ENCODE data around the gene MAPKBP1.

The MAPKBP1 gene

DNA sequence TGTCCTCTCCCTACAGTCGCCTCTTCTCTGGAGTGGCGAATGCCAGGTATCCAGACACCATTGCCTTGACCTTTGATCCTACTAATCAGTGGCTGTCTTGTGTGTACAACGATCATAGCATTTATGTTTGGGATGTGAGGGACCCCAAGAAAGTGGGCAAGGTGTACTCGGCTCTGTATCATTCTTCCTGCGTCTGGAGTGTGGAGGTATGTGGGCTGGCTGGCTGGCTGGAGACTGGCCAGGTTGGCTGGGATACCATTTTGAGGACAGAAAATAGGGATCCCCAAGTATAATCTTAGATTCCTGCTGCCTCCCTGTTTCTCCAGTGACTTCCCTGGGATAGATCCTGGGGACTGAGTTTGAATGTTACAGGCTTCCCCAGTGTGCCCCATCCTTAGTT is 40.2 kb downstream of the MAPKBP1 start:
- no peak overlapping the region for H3K27ac ChIP-seq (replicated peaks)
- DNase-seq (ENCODE audit: low read depth in 1 of 2, low spot score in 1 of 2) = no peak
- H3K27me3 ChIP-seq (ENCODE audit: insufficient read depth, poor library complexity, severe bottlenecking) = no peaks in the 10 kb centered on the region
- no peak overlapping the region for H3K4me3 ChIP-seq (replicated peaks; ENCODE audit: insufficient read depth, low read length)
- no peak for TF ChIP-seq GABPA (IDR thresholded peaks at IDR 0.05; ENCODE audit: low read depth)
- TF ChIP-seq, protein P1, sequence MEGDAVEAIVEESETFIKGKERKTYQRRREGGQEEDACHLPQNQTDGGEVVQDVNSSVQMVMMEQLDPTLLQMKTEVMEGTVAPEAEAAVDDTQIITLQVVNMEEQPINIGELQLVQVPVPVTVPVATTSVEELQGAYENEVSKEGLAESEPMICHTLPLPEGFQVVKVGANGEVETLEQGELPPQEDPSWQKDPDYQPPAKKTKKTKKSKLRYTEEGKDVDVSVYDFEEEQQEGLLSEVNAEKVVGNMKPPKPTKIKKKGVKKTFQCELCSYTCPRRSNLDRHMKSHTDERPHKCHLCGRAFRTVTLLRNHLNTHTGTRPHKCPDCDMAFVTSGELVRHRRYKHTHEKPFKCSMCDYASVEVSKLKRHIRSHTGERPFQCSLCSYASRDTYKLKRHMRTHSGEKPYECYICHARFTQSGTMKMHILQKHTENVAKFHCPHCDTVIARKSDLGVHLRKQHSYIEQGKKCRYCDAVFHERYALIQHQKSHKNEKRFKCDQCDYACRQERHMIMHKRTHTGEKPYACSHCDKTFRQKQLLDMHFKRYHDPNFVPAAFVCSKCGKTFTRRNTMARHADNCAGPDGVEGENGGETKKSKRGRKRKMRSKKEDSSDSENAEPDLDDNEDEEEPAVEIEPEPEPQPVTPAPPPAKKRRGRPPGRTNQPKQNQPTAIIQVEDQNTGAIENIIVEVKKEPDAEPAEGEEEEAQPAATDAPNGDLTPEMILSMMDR (IDR thresholded peaks at IDR 0.05; ENCODE audit: insufficient read depth, low read length) = no peak
- TF ChIP-seq POLR2AphosphoS5 (IDR thresholded peaks at IDR 0.05; ENCODE audit: low read depth) = no peak
- no peak for TF ChIP-seq SPI1 (IDR thresholded peaks at IDR 0.05; ENCODE audit: borderline replicate concordance, low read depth)
- TF ChIP-seq, protein P2, sequence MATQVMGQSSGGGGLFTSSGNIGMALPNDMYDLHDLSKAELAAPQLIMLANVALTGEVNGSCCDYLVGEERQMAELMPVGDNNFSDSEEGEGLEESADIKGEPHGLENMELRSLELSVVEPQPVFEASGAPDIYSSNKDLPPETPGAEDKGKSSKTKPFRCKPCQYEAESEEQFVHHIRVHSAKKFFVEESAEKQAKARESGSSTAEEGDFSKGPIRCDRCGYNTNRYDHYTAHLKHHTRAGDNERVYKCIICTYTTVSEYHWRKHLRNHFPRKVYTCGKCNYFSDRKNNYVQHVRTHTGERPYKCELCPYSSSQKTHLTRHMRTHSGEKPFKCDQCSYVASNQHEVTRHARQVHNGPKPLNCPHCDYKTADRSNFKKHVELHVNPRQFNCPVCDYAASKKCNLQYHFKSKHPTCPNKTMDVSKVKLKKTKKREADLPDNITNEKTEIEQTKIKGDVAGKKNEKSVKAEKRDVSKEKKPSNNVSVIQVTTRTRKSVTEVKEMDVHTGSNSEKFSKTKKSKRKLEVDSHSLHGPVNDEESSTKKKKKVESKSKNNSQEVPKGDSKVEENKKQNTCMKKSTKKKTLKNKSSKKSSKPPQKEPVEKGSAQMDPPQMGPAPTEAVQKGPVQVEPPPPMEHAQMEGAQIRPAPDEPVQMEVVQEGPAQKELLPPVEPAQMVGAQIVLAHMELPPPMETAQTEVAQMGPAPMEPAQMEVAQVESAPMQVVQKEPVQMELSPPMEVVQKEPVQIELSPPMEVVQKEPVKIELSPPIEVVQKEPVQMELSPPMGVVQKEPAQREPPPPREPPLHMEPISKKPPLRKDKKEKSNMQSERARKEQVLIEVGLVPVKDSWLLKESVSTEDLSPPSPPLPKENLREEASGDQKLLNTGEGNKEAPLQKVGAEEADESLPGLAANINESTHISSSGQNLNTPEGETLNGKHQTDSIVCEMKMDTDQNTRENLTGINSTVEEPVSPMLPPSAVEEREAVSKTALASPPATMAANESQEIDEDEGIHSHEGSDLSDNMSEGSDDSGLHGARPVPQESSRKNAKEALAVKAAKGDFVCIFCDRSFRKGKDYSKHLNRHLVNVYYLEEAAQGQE (IDR thresholded peaks at IDR 0.05; ENCODE audit: insufficient replicate concordance, low read depth) = no peak

DNA sequence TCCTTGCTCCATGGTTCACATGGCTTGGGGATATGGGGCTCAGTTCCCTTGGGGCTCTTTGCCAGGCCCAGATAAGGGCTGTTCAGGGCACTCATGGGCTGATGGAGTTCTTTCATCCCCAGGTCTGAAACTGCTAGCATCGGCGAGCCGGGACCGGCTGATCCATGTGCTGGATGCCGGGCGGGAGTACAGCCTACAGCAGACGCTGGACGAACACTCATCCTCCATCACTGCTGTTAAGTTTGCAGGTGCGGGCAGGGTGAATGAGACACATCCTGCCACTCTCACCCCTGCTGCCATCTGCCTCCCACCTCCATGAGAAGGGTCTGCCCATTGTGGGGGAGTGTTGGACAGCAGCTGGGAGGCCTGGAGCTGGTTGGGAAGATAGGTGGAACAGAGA is 42.5 kb downstream of the MAPKBP1 start:
- Histone ChIP-seq H3K27me3 (ENCODE audit: insufficient read depth, poor library complexity, severe bottlenecking) (no peaks in the 10 kb centered on the region), H3K27ac (replicated peaks) (no peak overlapping the region), H3K4me3 (replicated peaks; ENCODE audit: insufficient read depth, low read length) (no peak overlapping the region)
- TF ChIP-seq GABPA (IDR thresholded peaks at IDR 0.05; ENCODE audit: low read depth) = no peak
- TF ChIP-seq, protein P1 (IDR thresholded peaks at IDR 0.05; ENCODE audit: insufficient read depth, low read length) = no peak
- no peak for TF ChIP-seq POLR2AphosphoS5 (IDR thresholded peaks at IDR 0.05; ENCODE audit: low read depth)
- TF ChIP-seq, protein P2 (IDR thresholded peaks at IDR 0.05; ENCODE audit: insufficient replicate concordance, low read depth) = no peak
- no peak for TF ChIP-seq SPI1 (IDR thresholded peaks at IDR 0.05; ENCODE audit: borderline replicate concordance, low read depth)
- DNase-seq (ENCODE audit: low read depth in 1 of 2, low spot score in 1 of 2) = no peak

DNA sequence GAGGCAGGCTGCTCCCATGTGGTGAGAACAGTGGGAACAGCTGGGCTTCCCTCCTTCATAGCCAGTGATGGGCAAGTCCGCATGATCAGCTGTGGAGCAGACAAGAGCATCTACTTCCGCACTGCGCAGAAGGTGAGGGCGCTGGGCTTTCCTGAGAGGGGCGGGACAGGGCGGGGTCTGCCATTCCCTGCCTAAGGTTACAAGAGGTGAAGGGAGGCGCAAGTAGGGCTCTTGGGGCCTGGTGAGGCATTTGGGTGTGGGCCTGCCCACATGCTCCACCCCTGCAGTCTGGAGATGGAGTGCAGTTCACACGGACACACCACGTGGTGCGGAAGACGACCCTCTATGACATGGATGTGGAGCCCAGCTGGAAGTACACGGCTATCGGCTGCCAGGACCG is 43.0 kb downstream of the MAPKBP1 start:
- Histone ChIP-seq H3K27ac (replicated peaks) (no peak overlapping the region), H3K4me3 (replicated peaks; ENCODE audit: insufficient read depth, low read length) (no peak overlapping the region), H3K27me3 (ENCODE audit: insufficient read depth, poor library complexity, severe bottlenecking) (no peaks in the 10 kb centered on the region)
- no peak for DNase-seq (ENCODE audit: low read depth in 1 of 2, low spot score in 1 of 2)
- TF ChIP-seq, protein P1 (IDR thresholded peaks at IDR 0.05; ENCODE audit: insufficient read depth, low read length) = no peak
- TF ChIP-seq POLR2AphosphoS5 (IDR thresholded peaks at IDR 0.05; ENCODE audit: low read depth) (no peak), SPI1 (IDR thresholded peaks at IDR 0.05; ENCODE audit: borderline replicate concordance, low read depth) (no peak), GABPA (IDR thresholded peaks at IDR 0.05; ENCODE audit: low read depth) (no peak)
- TF ChIP-seq, protein P2 (IDR thresholded peaks at IDR 0.05; ENCODE audit: insufficient replicate concordance, low read depth) = no peak
